Fibroblast of villous mesenchyme (primary cell): ENCODE measurements around the gene TATDN2. TPM values are rescaled to one million over a fixed set of nuclear protein-coding genes. Genes with fewer than 3 reads are reported as not detected.
"Not testable (repeated sequence)": the region's sequence is repeated elsewhere in the genome, so short reads cannot be mapped to it uniquely, and the experiment has no call there.

ENCODE experiments used
- DNase-seq: peaks from one replicate; pipeline ENCODE4 v3.0.0-alpha.2; 2010; ENCODE audit warnings: low read depth
- H3K4me3 ChIP-seq: 2 replicates; pipeline ENCODE4 v1.5.1; 2011; ENCODE audit warnings: low read depth, mild to moderate bottlenecking, low read length
- CTCF ChIP-seq: IDR thresholded peaks from 2 replicates; pipeline ENCODE4 v1.5.1; 2012; ENCODE audit warnings: low read depth, mild to moderate bottlenecking, low read length; ENCODE audit not compliant: insufficient read depth
- total RNA-seq: library from RNA; depleted of rRNA; stranded (reverse); fragments of >200 nt; gene quantifications from 2 replicates; pipeline ENCODE4 v1.2.3, GENCODE V29; 2012

Gene TATDN2
- total RNA-seq, 1 donor, result 16.0 TPM

GRCh38 chr3:10289787-10290355, 41.6 kb downstream of the TATDN2 start:
- TF ChIP-seq CTCF, result no peak
- no peak for DNase-seq
- H3K4me3 ChIP-seq, result no peak overlapping the region

GRCh38 chr3:10290481-10291176, 42.4 kb downstream of the TATDN2 start:
- no peak for DNase-seq
- no peak overlapping the region for H3K4me3 ChIP-seq
- no peak for TF ChIP-seq CTCF

- DNase-seq, result no peak
- no peak for TF ChIP-seq CTCF
- no peak overlapping the region for H3K4me3 ChIP-seq
These were observed 43.4 kb downstream of the TATDN2 start for GRCh38 chr3:10291641-10292040.

GRCh38 chr3:10292505-10293419, 44.5 kb downstream of the TATDN2 start, which contains the start of gene GHRL:
TSS of gene GHRL (minus strand) at chr3:10292947. CDS start at chr3:10290180, 2,767 bp downstream.
- no peak for DNase-seq
- no peak for TF ChIP-seq CTCF

GRCh38 chr3:10294030-10294586, 45.8 kb downstream of the TATDN2 start:
- no peak for TF ChIP-seq CTCF
- H3K4me3 ChIP-seq, result no peak overlapping the region
- DNase-seq, result no peak

More at GRCh38 chr3:10292505-10293419, 44.5 kb downstream of the TATDN2 start, which contains the start of gene GHRL:
- H3K4me3 ChIP-seq, result no peak within 1 kb of the TSS

GRCh38 chr3:10298064-10298463, 49.8 kb downstream of the TATDN2 start:
- H3K4me3 ChIP-seq, result not testable (repeated sequence)

GRCh38 chr3:10299175-10299574, 50.9 kb downstream of the TATDN2 start:
- peak; percentile 18 for TF ChIP-seq CTCF
- peak; percentile 56 for DNase-seq
- no peak overlapping the region for H3K4me3 ChIP-seq

More at GRCh38 chr3:10298064-10298463, 49.8 kb downstream of the TATDN2 start:
- not testable (repeated sequence) for DNase-seq
